ENCODE data around the gene AGBL2. TPM values are rescaled to one million over a fixed set of nuclear protein-coding genes. Genes with fewer than 3 reads are reported as not detected.
"Not testable (repeated sequence)": the region's sequence is repeated elsewhere in the genome, so short reads cannot be mapped to it uniquely, and the experiment has no call there.

AGBL2 gene
- total and polyA plus RNA-seq, 7 experiments from 2014 or later: 0.33 to 11.3 (median 5.9) TPM

DNA sequence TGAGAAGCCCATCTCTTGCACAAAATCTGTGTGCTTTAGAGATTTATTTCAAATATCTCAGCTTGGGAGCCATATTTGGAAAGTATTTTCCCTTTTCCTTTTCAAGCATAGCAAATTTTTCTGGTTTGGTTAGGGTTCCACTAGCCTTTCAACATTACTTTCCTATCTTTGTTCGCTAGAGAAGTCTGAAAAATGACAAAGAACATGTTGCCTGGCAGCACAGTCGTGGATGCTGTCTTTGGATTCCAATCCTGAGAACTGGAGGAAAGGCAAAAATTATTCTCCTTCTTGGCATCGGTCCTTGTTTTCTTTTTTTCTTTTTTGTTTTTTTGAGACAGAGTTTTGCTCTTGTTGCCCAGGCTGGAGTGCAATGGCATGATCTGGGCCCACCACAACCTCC is 65.9 kb downstream of the AGBL2 start:
- intact Hi-C loops (cut with micrococcal nuclease): no loop called here
- Mint-ChIP-seq H3K9me3 (peaks cover 0 to 15% (median 4%) of the 10 kb centered on the region in 11 donors), H3K4me3 (no peak overlapping the region), H3K36me3 (peaks cover 0 to 7% (median 2%) of the 10 kb centered on the region in 5 donors), H3K27me3 (no peaks in the 10 kb centered on the region), H3K4me1 (no peaks in the 10 kb centered on the region), H3K27ac (no peak overlapping the region)
- Histone ChIP-seq H3K4me1 (ENCODE audit: control insufficient read depth in 2 of 2, insufficient read depth in 2 of 2, low read length in 2 of 2) (no peaks in the 10 kb centered on the region), H3K9me3 (ENCODE audit: control insufficient read depth in 2 of 3, low read length in 3 of 3) (no peaks in the 10 kb centered on the region), H3K27me3 (ENCODE audit: control insufficient read depth in 2 of 2, insufficient read depth in 2 of 2, low read length in 2 of 2) (no peaks in the 10 kb centered on the region), H3K36me3 (ENCODE audit: control insufficient read depth in 2 of 3, insufficient read depth in 3 of 3, low read length in 3 of 3) (no peaks in the 10 kb centered on the region), H3K4me3 (ENCODE audit: low read length) (no peak overlapping the region), H3K27ac (ENCODE audit: low read depth, low read length) (no peak overlapping the region)
- no peak for ATAC-seq
- ChIA-PET CTCF (no interaction called here), POLR2A (no interaction called here)
- DNase-seq: no peak

DNA sequence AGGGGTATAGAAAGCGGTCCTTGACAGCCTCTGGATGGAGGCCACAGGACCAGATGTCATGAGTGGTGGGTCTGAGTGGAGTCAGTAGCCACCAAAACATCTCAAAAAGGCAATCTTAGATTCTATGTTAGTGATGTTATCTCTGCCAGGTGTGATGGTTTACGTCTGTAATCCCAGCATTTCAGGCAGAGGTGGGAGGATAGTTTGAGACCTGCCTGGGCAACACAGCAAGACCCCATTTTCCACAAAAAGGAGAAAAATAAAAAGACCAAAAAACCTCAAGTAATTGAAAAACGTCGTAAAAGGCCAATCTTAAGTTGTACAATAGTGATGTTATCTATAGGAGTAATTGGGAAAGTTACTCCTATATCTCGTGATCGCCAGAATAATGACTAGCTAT is 69.2 kb downstream of the AGBL2 start:
- ATAC-seq (no peak), DNase-seq (no peak)
- intact Hi-C loops (cut with micrococcal nuclease): no loop called here
- Histone ChIP-seq H3K4me3 (ENCODE audit: low read length) (no peak overlapping the region), H3K27ac (ENCODE audit: low read depth, low read length) (no peak overlapping the region), H3K36me3 (ENCODE audit: control insufficient read depth in 2 of 3, insufficient read depth in 3 of 3, low read length in 3 of 3) (peaks cover 0 to 3% (median 0%) of the 10 kb centered on the region in 3 experiments), H3K9me3 (ENCODE audit: control insufficient read depth in 2 of 3, low read length in 3 of 3) (no peaks in the 10 kb centered on the region), H3K4me1 (ENCODE audit: control insufficient read depth in 2 of 2, insufficient read depth in 2 of 2, low read length in 2 of 2) (peaks cover 8% of the 10 kb centered on the region in 2 donors), H3K27me3 (ENCODE audit: control insufficient read depth in 2 of 2, insufficient read depth in 2 of 2, low read length in 2 of 2) (no peaks in the 10 kb centered on the region)
- ChIA-PET CTCF (no interaction called here), POLR2A (no interaction called here)
- Mint-ChIP-seq H3K27me3 (no peaks in the 10 kb centered on the region), H3K9me3 (no peaks in the 10 kb centered on the region), H3K4me3 (no peak overlapping the region), H3K27ac (peak overlapping the region in 2 of 9 donors; percentile 22 to 37), H3K36me3 (peaks cover 0 to 8% (median 0%) of the 10 kb centered on the region in 5 donors), H3K4me1 (peaks cover 14 to 20% (median 16%) of the 10 kb centered on the region in 7 donors)

DNA sequence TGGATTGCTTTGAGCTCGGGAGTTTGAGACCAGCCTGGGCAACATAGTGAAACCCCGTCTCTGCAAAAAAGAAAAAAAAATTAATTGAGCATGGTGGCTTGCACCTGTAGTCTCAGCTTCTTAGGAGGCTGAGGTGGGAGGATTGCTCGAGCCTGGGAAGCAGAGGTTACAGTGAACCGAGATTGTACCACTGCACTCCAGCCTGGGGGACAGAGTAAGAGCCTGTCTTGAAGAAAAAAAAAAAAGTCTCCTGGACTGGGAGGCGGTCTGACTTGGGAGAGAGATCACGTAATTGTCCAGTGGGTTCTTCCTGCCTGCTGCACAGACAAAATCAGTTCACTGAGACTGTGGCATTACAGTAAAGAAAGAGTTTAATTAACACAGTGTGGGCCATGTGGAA is 69.7 kb downstream of the AGBL2 start:
- Mint-ChIP-seq H3K9me3 (no peaks in the 10 kb centered on the region), H3K4me3 (no peak overlapping the region), H3K4me1 (peaks cover 17 to 25% (median 20%) of the 10 kb centered on the region in 7 donors), H3K27ac (peak overlapping the region in 2 of 9 donors; percentile 22 to 37), H3K36me3 (peaks cover 0 to 10% (median 0%) of the 10 kb centered on the region in 5 donors), H3K27me3 (no peaks in the 10 kb centered on the region)
- Histone ChIP-seq H3K27ac (ENCODE audit: low read depth, low read length) (no peak overlapping the region), H3K4me1 (ENCODE audit: control insufficient read depth in 2 of 2, insufficient read depth in 2 of 2, low read length in 2 of 2) (peaks cover 8 to 11% of the 10 kb centered on the region in 2 donors), H3K4me3 (ENCODE audit: low read length) (no peak overlapping the region), H3K36me3 (ENCODE audit: control insufficient read depth in 2 of 3, insufficient read depth in 3 of 3, low read length in 3 of 3) (peaks cover 0 to 3% (median 0%) of the 10 kb centered on the region in 3 experiments), H3K27me3 (ENCODE audit: control insufficient read depth in 2 of 2, insufficient read depth in 2 of 2, low read length in 2 of 2) (no peaks in the 10 kb centered on the region), H3K9me3 (ENCODE audit: control insufficient read depth in 2 of 3, low read length in 3 of 3) (no peaks in the 10 kb centered on the region)
- POLR2A ChIA-PET: no interaction called here
- no peak for DNase-seq
- CTCF ChIA-PET: no interaction called here
- no peak for ATAC-seq
- intact Hi-C loops (cut with micrococcal nuclease): no loop called here

DNA sequence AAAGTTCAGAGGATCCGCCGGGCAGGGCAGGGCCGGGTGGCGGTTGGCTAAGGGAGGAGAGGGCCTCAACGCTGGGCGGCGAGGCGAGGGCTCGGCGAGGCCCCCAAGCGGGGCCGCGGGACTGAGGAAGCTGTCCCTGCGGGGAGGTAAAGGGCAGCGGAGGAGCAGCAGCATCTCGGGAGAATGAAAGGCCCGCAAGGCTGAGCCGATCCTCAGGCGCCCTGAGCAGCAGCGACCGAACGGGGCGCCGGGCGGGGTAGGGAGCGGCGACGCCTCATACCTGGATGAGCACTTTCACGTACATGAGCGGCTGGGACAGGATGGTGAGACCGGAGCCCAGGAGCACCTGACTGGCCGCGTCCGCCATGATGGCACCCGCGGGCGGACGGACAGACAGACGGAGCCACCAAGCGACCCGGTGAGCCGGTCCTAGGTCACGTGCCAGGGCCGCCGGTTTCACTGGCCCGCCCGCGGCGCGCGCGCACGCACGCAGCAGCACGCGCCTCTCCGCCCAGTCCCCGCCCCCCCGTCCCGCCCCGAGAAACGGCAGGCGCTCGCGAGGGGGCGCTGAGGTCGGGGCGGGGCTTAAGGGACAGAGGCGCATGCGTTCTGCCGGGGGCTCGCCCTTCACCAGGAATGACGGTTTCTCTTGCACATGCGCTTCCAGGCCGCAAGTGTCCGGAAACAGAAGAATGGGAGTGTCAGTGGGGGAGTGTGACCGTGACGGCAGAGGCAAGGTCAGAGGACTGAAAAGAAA is 72.9 kb downstream of the AGBL2 start, which contains the start of gene MTCH2:
Gene MTCH2, minus strand, starts transcription at position 461 of the 757 bp plus-strand sequence. Its CDS starts 94 bp downstream, at position 367.
- intact Hi-C loops (cut with micrococcal nuclease): loop anchor here (1.0 to 5.0 kb wide), 17 partner anchors 63 to 1795 kb away; partner anchors contain the start of genes AGBL2 (in 2 of the 2), CELF1 (in 2 of the 2), FNBP4 (in 2 of the 2) and NDUFS3 (in 2 of the 2)
- Histone ChIP-seq H3K4me3 (ENCODE audit: low read length) (peak within 1 kb of the TSS; percentile 85), H3K36me3 (ENCODE audit: control insufficient read depth in 2 of 3, insufficient read depth in 3 of 3, low read length in 3 of 3) (peaks cover 0 to 19% (median 0%) of the 10 kb centered on the region in 3 experiments), H3K27ac (ENCODE audit: low read depth, low read length) (peak within 1 kb of the TSS; percentile 83), H3K27me3 (ENCODE audit: control insufficient read depth in 2 of 2, insufficient read depth in 2 of 2, low read length in 2 of 2) (no peaks in the 10 kb centered on the region), H3K4me1 (ENCODE audit: control insufficient read depth in 2 of 2, insufficient read depth in 2 of 2, low read length in 2 of 2) (peaks cover 8 to 11% of the 10 kb centered on the region in 2 donors), H3K9me3 (ENCODE audit: control insufficient read depth in 2 of 3, low read length in 3 of 3) (no peaks in the 10 kb centered on the region)
- no peaks in the 10 kb centered on the region for H3K27me3 Mint-ChIP-seq
- ChIA-PET POLR2A (no interaction called here), CTCF (no interaction called here)
- H3K36me3 Mint-ChIP-seq: peaks cover 6 to 18% (median 11%) of the 10 kb centered on the region in 5 donors
- DNase-seq (peak; percentile 92 to 97 (median 95)), ATAC-seq (peak; percentile 97)
- no peaks in the 10 kb centered on the region for H3K9me3 Mint-ChIP-seq
- peak within 1 kb of the TSS; percentile 94 to 99 (median 97) for H3K27ac Mint-ChIP-seq
- H3K4me3 Mint-ChIP-seq: peak within 1 kb of the TSS; percentile 92 to 99 (median 96)
- peaks cover 17 to 32% (median 25%) of the 10 kb centered on the region in 7 donors for H3K4me1 Mint-ChIP-seq

DNA sequence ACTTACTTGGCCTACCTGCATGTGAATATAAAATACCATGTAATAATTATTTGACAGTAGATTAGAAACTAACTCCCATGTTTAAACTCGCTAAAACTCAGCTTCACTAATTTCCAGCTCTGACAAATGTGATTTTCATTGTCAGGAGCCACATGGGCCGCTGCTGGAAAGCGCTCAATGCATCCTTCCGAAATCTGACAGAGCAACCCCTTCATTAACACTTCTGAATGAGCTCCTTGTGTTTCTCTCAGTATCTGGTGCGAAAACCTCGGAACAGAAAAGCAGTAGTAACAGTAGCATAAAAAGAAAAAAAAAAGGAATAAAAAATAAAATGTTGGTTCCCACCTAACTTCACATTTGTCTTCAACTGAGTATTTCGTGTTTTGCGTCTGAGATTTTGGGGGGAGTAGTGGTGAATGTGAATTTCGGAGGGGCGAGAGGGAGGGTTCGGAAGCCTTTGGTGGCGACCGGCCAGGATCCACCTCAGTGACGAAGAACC is 73.5 kb downstream of the AGBL2 start:
- Histone ChIP-seq H3K27ac (ENCODE audit: low read depth, low read length) (peak overlapping the region; percentile 83), H3K27me3 (ENCODE audit: control insufficient read depth in 2 of 2, insufficient read depth in 2 of 2, low read length in 2 of 2) (no peaks in the 10 kb centered on the region), H3K36me3 (ENCODE audit: control insufficient read depth in 2 of 3, insufficient read depth in 3 of 3, low read length in 3 of 3) (peaks cover 0 to 23% (median 0%) of the 10 kb centered on the region in 3 experiments), H3K4me3 (ENCODE audit: low read length) (peak overlapping the region; percentile 85), H3K4me1 (ENCODE audit: control insufficient read depth in 2 of 2, insufficient read depth in 2 of 2, low read length in 2 of 2) (peaks cover 8 to 11% of the 10 kb centered on the region in 2 donors), H3K9me3 (ENCODE audit: control insufficient read depth in 2 of 3, low read length in 3 of 3) (no peaks in the 10 kb centered on the region)
- ATAC-seq (no peak), DNase-seq (no peak)
- ChIA-PET POLR2A (no interaction called here), CTCF (no interaction called here)
- H3K9me3 Mint-ChIP-seq: no peaks in the 10 kb centered on the region
- peak overlapping the region; percentile 92 to 99 (median 96) for H3K4me3 Mint-ChIP-seq
- intact Hi-C loops (cut with micrococcal nuclease): loop anchor here (1.0 to 5.0 kb wide), 17 partner anchors 62 to 1794 kb away; partner anchors contain the start of genes AGBL2 (in 2 of the 2), CELF1 (in 2 of the 2), FNBP4 (in 2 of the 2) and NDUFS3 (in 2 of the 2)
- H3K27ac Mint-ChIP-seq: peak overlapping the region; percentile 94 to 99 (median 97)
- H3K27me3 Mint-ChIP-seq: no peaks in the 10 kb centered on the region
- peaks cover 17 to 32% (median 25%) of the 10 kb centered on the region in 7 donors for H3K4me1 Mint-ChIP-seq
- peaks cover 6 to 18% (median 14%) of the 10 kb centered on the region in 5 donors for H3K36me3 Mint-ChIP-seq

DNA sequence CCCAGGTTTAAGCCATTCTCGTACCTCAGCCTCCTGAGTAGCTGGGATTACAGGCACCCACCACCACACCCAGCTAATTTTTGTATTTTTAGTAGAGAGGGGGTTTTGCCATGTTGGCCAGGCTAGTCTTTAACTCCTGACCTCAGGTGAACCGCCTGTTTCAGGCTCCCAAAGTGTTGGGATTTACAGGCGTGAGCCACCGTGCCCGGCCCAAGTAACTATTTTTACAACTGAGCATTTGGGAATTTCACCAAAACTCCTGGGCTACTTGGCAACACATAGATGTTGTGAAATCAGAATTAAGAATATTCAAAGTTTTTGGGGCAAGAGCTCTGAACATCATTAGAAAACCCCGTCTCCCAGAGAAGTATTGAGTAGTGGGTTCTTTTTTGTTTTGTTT is 74.7 kb downstream of the AGBL2 start:
- ATAC-seq; H3K4me3 ChIP-seq (ENCODE audit: low read length); H3K9me3 ChIP-seq (ENCODE audit: control insufficient read depth in 2 of 3, low read length in 3 of 3); POLR2A ChIA-PET; H3K27me3 ChIP-seq (ENCODE audit: control insufficient read depth in 2 of 2, insufficient read depth in 2 of 2, low read length in 2 of 2); H3K9me3 Mint-ChIP-seq; H3K27ac ChIP-seq (ENCODE audit: low read depth, low read length); DNase-seq; CTCF ChIA-PET; H3K27me3 Mint-ChIP-seq: not testable (repeated sequence)
- intact Hi-C loops (cut with micrococcal nuclease): loop anchor here in 1 of 2 donors (5.0 kb wide), 2 partner anchors 213 to 1793 kb away; partner anchors contain the start of genes CRY2 and PSMC3
- H3K36me3 ChIP-seq (ENCODE audit: control insufficient read depth in 2 of 3, insufficient read depth in 3 of 3, low read length in 3 of 3): peaks cover 0 to 23% (median 0%) of the 10 kb centered on the region in 3 experiments
- H3K4me3 Mint-ChIP-seq: peak overlapping the region in 6 of 10 donors; percentile 3 to 99 (median 74)
- peaks cover 17 to 32% (median 25%) of the 10 kb centered on the region in 7 donors for H3K4me1 Mint-ChIP-seq
- peaks cover 6 to 19% (median 14%) of the 10 kb centered on the region in 5 donors for H3K36me3 Mint-ChIP-seq
- H3K4me1 ChIP-seq (ENCODE audit: control insufficient read depth in 2 of 2, insufficient read depth in 2 of 2, low read length in 2 of 2): peaks cover 8 to 11% of the 10 kb centered on the region in 2 donors
- peak overlapping the region in 2 of 9 donors; percentile 36 to 98 for H3K27ac Mint-ChIP-seq

All from naive thymus-derived CD4-positive, alpha-beta T cell (primary cell).